ENCODE measurements around the gene FNDC10. TPM values are rescaled to one million over a fixed set of nuclear protein-coding genes. Genes with fewer than 3 reads are reported as not detected.
"Not testable (repeated sequence)": the region's sequence is repeated elsewhere in the genome, so short reads cannot be mapped to it uniquely, and the experiment has no call there.

FNDC10 gene
- total RNA-seq, 1 donor from 2014 or later, result 0.99 TPM

GRCh38 chr1:1599030-1599934 lies 653 bp downstream of the FNDC10 start:
- peak; percentile 29 to 56 for DNase-seq (ENCODE audit: low read depth in 2 of 2)

GRCh38 chr1:1598720-1599029 lies 1.3 kb downstream of the FNDC10 start:
- no peak for DNase-seq (ENCODE audit: low read depth in 2 of 2)

- DNase-seq (ENCODE audit: low read depth in 2 of 2), result no peak
These were observed 1.8 kb downstream of the FNDC10 start for GRCh38 chr1:1598051-1598719.

- DNase-seq (ENCODE audit: low read depth in 2 of 2), result peak; percentile 26 to 35
These were observed 2.5 kb downstream of the FNDC10 start for GRCh38 chr1:1597275-1597930.

GRCh38 chr1:1596493-1597274 lies 3.3 kb downstream of the FNDC10 start:
- no peak for DNase-seq (ENCODE audit: low read depth in 2 of 2)

GRCh38 chr1:1595341-1595740 lies 4.6 kb downstream of the FNDC10 start:
- not testable (repeated sequence) for DNase-seq (ENCODE audit: low read depth in 2 of 2)

GRCh38 chr1:1594602-1595260 lies 5.2 kb downstream of the FNDC10 start:
- DNase-seq (ENCODE audit: low read depth in 2 of 2), result no peak

- DNase-seq (ENCODE audit: low read depth in 2 of 2), result no peak
These were observed 5.9 kb downstream of the FNDC10 start for GRCh38 chr1:1593834-1594601.

- no peak for DNase-seq (ENCODE audit: low read depth in 2 of 2)
These were observed 8.5 kb downstream of the FNDC10 start for GRCh38 chr1:1591452-1591851.

- DNase-seq (ENCODE audit: low read depth in 2 of 2), result no peak
These were observed 16.5 kb downstream of the FNDC10 start for GRCh38 chr1:1583347-1584010.

GRCh38 chr1:1582585-1583346 lies 17.2 kb downstream of the FNDC10 start:
- no peak for DNase-seq (ENCODE audit: low read depth in 2 of 2)

GRCh38 chr1:1578371-1578940 lies 21.5 kb downstream of the FNDC10 start:
- DNase-seq (ENCODE audit: low read depth in 2 of 2), result no peak

GRCh38 chr1:1577367-1578011 lies 22.4 kb downstream of the FNDC10 start:
- DNase-seq (ENCODE audit: low read depth in 2 of 2), result no peak

- peak; percentile 96 to 97 for DNase-seq (ENCODE audit: low read depth in 2 of 2)
These were observed 25.0 kb downstream of the FNDC10 start, which contains the start of gene SSU72 for GRCh38 chr1:1574721-1575537. TSS of gene SSU72 (minus strand) at chr1:1574863. CDS start at chr1:1574557, 306 bp downstream.

- peak; percentile 74 to 83 for DNase-seq (ENCODE audit: low read depth in 2 of 2)
These were observed 25.9 kb downstream of the FNDC10 start for GRCh38 chr1:1573843-1574720.

GRCh38 chr1:1569341-1569740 lies 30.6 kb downstream of the FNDC10 start:
- DNase-seq (ENCODE audit: low read depth in 2 of 2), result no peak

Data from lung microvascular endothelial cell (primary cell).